ENCODE data around the gene GPR180. TPM values are rescaled to one million over a fixed set of nuclear protein-coding genes. Genes with fewer than 3 reads are reported as not detected.

Gene GPR180
- total and polyA plus RNA-seq, 2 experiments from 2014 or later = 3.7 to 9.5 TPM

- peaks cover 13% of the 10 kb centered on the region for H3K27me3 ChIP-seq (ENCODE audit: insufficient read depth)
- peak overlapping the region; percentile 94 for H3K4me3 ChIP-seq
- H3K4me1 Mint-ChIP-seq = peaks cover 15% of the 10 kb centered on the region
- H4K20me1 ChIP-seq (replicated peaks; ENCODE audit: insufficient read depth) = no peaks in the 10 kb centered on the region
- no peaks in the 10 kb centered on the region for H3F3A ChIP-seq (replicated peaks; ENCODE audit: low read depth)
- H3K9me3 Mint-ChIP-seq = peaks cover 18% of the 10 kb centered on the region
- peak overlapping the region; percentile 94 for H3K4me2 ChIP-seq
- peaks cover 34% of the 10 kb centered on the region for H3K79me2 ChIP-seq (replicated peaks; ENCODE audit: insufficient read depth)
- ATAC-seq (peak; percentile 49), DNase-seq (ENCODE audit: low spot score) (no peak)
- H3K4me3 Mint-ChIP-seq = peak overlapping the region; percentile 96
- peaks cover 19% of the 10 kb centered on the region for H3K27me3 Mint-ChIP-seq (ENCODE audit: insufficient read depth, low read depth, poor library complexity)
- no peaks in the 10 kb centered on the region for H3K9me2 ChIP-seq (ENCODE audit: insufficient read depth)
- peaks cover 10% of the 10 kb centered on the region for H3K4me1 ChIP-seq (ENCODE audit: insufficient read depth)
- peaks cover 24% of the 10 kb centered on the region for H3K36me3 Mint-ChIP-seq (ENCODE audit: low read depth)
- H3K27ac Mint-ChIP-seq = no peak overlapping the region
- no peak overlapping the region for H2AFZ ChIP-seq
- H3K27ac ChIP-seq (ENCODE audit: low read depth) = no peak overlapping the region
- H3K36me3 ChIP-seq (ENCODE audit: insufficient read depth) = peaks cover 12% of the 10 kb centered on the region; the same call in 1 of the 2 replicates
- no peak for TF ChIP-seq ETS1 (IDR thresholded peaks at IDR 0.05)
- no peak for TF ChIP-seq CREB1 (CRISPR knock-in tag; IDR thresholded peaks at IDR 0.05; ENCODE audit: low read depth)
- TF ChIP-seq REST (IDR thresholded peaks at IDR 0.05; ENCODE audit: unreplicated experiment) = no peak
- TF ChIP-seq POLR2AphosphoS5 (IDR thresholded peaks at IDR 0.05; ENCODE audit: low read depth) = no peak
- TF ChIP-seq ZNF331 (CRISPR knock-in tag; IDR thresholded peaks at IDR 0.05; ENCODE audit: low read depth) = no peak
- no peak for TF ChIP-seq NANOG (IDR thresholded peaks at IDR 0.05; ENCODE audit: borderline replicate concordance)
These were observed 5.1 kb upstream of the GPR180 start for GRCh38 chr13:94596575-94596971.

- H3K4me3 Mint-ChIP-seq = no peak overlapping the region
- ATAC-seq = no peak
- Histone ChIP-seq H3K4me3 (no peak overlapping the region), H3F3A (replicated peaks; ENCODE audit: low read depth) (no peaks in the 10 kb centered on the region), H3K4me1 (ENCODE audit: insufficient read depth) (peaks cover 20% of the 10 kb centered on the region), H4K20me1 (replicated peaks; ENCODE audit: insufficient read depth) (no peaks in the 10 kb centered on the region), H3K27ac (ENCODE audit: low read depth) (no peak overlapping the region), H2AFZ (no peak overlapping the region), H3K4me2 (no peak overlapping the region), H3K9me2 (ENCODE audit: insufficient read depth) (no peaks in the 10 kb centered on the region), H3K36me3 (ENCODE audit: insufficient read depth) (0 out of 2 replicates have a peak, but pooled peaks cover under 1% of the 10 kb centered on the region), H3K79me2 (replicated peaks; ENCODE audit: insufficient read depth) (peaks cover 38% of the 10 kb centered on the region), H3K27me3 (ENCODE audit: insufficient read depth) (peaks cover 13% of the 10 kb centered on the region)
- DNase-seq (ENCODE audit: low spot score) = no peak
- peaks cover 22% of the 10 kb centered on the region for H3K27me3 Mint-ChIP-seq (ENCODE audit: insufficient read depth, low read depth, poor library complexity)
- H3K9me3 Mint-ChIP-seq = peaks cover 18% of the 10 kb centered on the region
- H3K27ac Mint-ChIP-seq = no peak overlapping the region
- peaks cover 13% of the 10 kb centered on the region for H3K36me3 Mint-ChIP-seq (ENCODE audit: low read depth)
- H3K4me1 Mint-ChIP-seq = peaks cover 22% of the 10 kb centered on the region
- no peak for TF ChIP-seq ZNF462 (CRISPR knock-in tag; IDR thresholded peaks at IDR 0.05)
- TF ChIP-seq STAT1 (IDR thresholded peaks at IDR 0.05; ENCODE audit: unreplicated experiment) = no peak
- TF ChIP-seq ZNF331 (CRISPR knock-in tag; IDR thresholded peaks at IDR 0.05; ENCODE audit: low read depth) = no peak
- no peak for TF ChIP-seq CTCF (conservative IDR thresholded peaks at IDR 0.05; ENCODE audit: low read depth in 2 of 2)
- TF ChIP-seq EZH2 (IDR thresholded peaks at IDR 0.05; ENCODE audit: low read depth, unreplicated experiment) = no peak
These were observed 3.4 kb upstream of the GPR180 start for GRCh38 chr13:94598281-94598680.
